Measurements from ENCODE around the gene RPS6KA1.

The RPS6KA1 gene

GRCh38 chr1:26537951-26538352 lies 8.4 kb downstream of the RPS6KA1 start:
- in situ Hi-C loops (cut with HindIII; ENCODE audit: low pct_unique_long_range_greater_than_20kb, low sequenced_read_pairs), result no loop called here
- no peak for TF ChIP-seq JUND (IDR thresholded peaks at IDR 0.05; ENCODE audit: low read depth)
- DNase-seq (ENCODE audit: low read depth in 1 of 2, low spot score in 1 of 2), result peak in 1 of 2 experiments; percentile 54

GRCh38 chr1:26538480-26539412 lies 9.2 kb downstream of the RPS6KA1 start:
- in situ Hi-C loops (cut with HindIII; ENCODE audit: low pct_unique_long_range_greater_than_20kb, low sequenced_read_pairs), result no loop called here
- TF ChIP-seq JUND (IDR thresholded peaks at IDR 0.05; ENCODE audit: low read depth), result no peak
- peak; percentile 25 to 57 for DNase-seq (ENCODE audit: low read depth in 1 of 2, low spot score in 1 of 2)

DNA sequence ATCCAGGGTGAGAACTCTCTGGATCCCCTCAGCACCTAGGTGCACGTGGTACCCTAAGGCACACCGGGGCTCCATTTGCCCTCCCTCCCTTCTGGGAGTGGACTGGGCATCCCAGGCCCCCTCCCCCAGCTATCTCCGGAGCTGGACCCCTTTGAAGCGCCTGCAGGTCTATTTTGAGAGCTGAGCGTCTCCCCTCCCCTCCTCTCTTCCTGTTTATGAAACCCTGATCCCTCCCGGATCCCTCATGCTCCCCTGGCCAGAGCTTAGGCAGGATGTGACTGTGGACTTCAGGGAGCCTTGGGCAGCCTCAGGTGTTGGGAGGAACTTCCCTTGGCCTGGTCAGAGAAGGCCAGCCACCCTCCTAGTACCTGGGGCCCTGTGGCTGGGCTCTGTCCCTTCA lies 10.2 kb downstream of the RPS6KA1 start:
- DNase-seq (ENCODE audit: low read depth in 1 of 2, low spot score in 1 of 2), result no peak
- no peak for TF ChIP-seq JUND (IDR thresholded peaks at IDR 0.05; ENCODE audit: low read depth)
- in situ Hi-C loops (cut with HindIII; ENCODE audit: low pct_unique_long_range_greater_than_20kb, low sequenced_read_pairs), result no loop called here

GRCh38 chr1:26540351-26540750 lies 10.8 kb downstream of the RPS6KA1 start:
- in situ Hi-C loops (cut with HindIII; ENCODE audit: low pct_unique_long_range_greater_than_20kb, low sequenced_read_pairs), result no loop called here
- DNase-seq (ENCODE audit: low read depth in 1 of 2, low spot score in 1 of 2), result no peak
- TF ChIP-seq JUND (IDR thresholded peaks at IDR 0.05; ENCODE audit: low read depth), result no peak

- no peak for DNase-seq (ENCODE audit: low read depth in 1 of 2, low spot score in 1 of 2)
- in situ Hi-C loops (cut with HindIII; ENCODE audit: low pct_unique_long_range_greater_than_20kb, low sequenced_read_pairs), result no loop called here
- no peak for TF ChIP-seq JUND (IDR thresholded peaks at IDR 0.05; ENCODE audit: low read depth)
Observed at GRCh38 chr1:26541431-26541815, 11.9 kb downstream of the RPS6KA1 start.

GRCh38 chr1:26541816-26542711 lies 12.5 kb downstream of the RPS6KA1 start:
- in situ Hi-C loops (cut with HindIII; ENCODE audit: low pct_unique_long_range_greater_than_20kb, low sequenced_read_pairs), result no loop called here
- no peak for TF ChIP-seq JUND (IDR thresholded peaks at IDR 0.05; ENCODE audit: low read depth)
- no peak for DNase-seq (ENCODE audit: low read depth in 1 of 2, low spot score in 1 of 2)

DNA sequence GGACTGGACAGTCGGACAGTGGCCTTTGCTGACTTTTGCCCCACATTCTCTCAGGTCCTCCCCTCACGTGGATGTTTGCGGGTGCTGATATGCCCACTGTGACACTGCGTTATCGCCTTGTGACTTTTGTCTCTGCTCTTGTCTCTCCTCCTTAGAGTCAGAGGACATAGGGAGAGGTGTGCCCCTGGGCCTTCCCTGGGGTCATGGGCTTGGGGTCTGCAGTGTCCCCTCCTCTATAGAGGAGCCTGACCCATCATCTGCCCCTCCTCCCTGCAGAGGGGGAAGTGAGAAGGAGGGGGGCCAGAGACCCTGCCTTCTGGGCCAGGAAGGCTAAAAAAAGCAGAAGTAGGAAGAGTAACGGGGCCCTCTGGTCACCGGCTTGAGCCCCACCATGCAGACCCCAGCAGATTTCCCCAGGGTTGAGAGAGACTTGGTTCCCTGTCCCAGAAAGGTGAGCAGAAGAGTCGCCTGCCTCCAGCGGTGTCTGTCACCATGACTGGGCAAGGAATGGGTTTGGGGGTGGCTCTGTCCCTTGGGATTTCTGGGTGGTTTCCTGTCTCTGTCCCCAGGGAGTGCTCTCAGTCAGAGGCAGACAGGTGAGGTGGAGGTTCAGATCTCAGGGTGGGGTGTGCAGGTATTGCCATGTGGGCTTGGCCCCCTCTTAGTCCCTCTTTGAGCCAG lies 13.3 kb downstream of the RPS6KA1 start:
- in situ Hi-C loops (cut with HindIII; ENCODE audit: low pct_unique_long_range_greater_than_20kb, low sequenced_read_pairs), result no loop called here
- TF ChIP-seq JUND (IDR thresholded peaks at IDR 0.05; ENCODE audit: low read depth), result no peak
- DNase-seq (ENCODE audit: low read depth in 1 of 2, low spot score in 1 of 2), result no peak

DNA sequence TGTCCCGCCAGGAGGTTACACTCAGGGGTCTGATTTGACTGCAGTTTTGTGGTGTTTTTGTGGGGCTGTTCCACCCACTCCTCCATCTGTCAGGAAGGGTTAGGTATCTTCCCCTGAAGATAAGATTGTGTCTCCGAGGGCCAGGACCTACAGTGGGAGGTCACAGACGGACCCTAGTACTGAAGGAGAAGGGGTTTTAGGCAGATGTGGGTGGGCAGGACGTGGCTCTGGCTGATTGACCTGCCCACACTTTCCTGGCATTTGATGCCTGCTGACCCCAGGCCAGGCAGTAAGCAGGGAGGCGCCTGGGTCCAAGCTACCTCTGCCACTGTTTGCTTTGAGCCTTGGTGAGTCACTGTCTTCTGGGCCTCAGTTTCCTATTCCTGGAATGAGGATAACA lies 13.9 kb downstream of the RPS6KA1 start:
- TF ChIP-seq JUND (IDR thresholded peaks at IDR 0.05; ENCODE audit: low read depth), result no peak
- in situ Hi-C loops (cut with HindIII; ENCODE audit: low pct_unique_long_range_greater_than_20kb, low sequenced_read_pairs), result no loop called here
- no peak for DNase-seq (ENCODE audit: low read depth in 1 of 2, low spot score in 1 of 2)

DNA sequence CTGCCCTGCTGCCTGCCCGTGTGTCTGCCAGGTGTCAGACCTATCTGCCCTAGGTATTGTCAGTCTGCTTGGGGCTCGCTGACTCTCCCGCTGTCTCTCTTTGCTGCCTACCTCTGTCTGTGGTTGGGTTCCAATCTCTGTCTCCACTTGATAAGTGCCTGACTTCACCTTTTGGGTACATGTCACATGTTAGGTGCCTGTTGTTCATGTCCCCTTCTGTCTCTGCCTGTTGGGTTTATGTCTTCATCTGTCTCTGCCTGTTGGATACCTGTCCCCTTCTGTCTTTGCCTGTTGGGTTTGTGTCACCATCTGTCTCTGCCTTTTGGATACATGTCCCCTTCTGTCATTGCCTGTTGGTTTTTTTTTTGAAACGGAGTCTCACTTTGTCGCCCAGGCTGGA lies 14.6 kb downstream of the RPS6KA1 start:
- in situ Hi-C loops (cut with HindIII; ENCODE audit: low pct_unique_long_range_greater_than_20kb, low sequenced_read_pairs), result no loop called here
- no peak for DNase-seq (ENCODE audit: low read depth in 1 of 2, low spot score in 1 of 2)
- TF ChIP-seq JUND (IDR thresholded peaks at IDR 0.05; ENCODE audit: low read depth), result no peak

DNA sequence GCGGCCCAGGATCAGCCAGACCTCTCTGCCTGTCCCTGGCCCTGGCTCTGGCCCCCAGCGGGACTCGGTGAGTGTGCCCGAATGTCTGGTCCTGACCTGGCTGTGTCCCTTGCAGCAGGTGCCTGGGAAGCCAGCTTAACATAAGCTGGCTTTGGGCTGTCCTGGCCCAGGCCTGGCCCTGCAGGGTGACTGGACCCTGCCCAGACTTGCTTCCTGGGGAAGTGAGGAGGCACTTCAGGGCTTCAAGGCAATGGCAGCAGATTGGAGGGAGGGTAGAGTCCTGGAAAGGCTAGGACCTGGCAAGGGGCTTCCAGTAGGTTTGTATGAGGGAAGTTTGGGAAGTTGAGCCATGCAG lies 16.4 kb downstream of the RPS6KA1 start:
- no peak for DNase-seq (ENCODE audit: low read depth in 1 of 2, low spot score in 1 of 2)
- no peak for TF ChIP-seq JUND (IDR thresholded peaks at IDR 0.05; ENCODE audit: low read depth)
- in situ Hi-C loops (cut with HindIII; ENCODE audit: low pct_unique_long_range_greater_than_20kb, low sequenced_read_pairs), result no loop called here

DNA sequence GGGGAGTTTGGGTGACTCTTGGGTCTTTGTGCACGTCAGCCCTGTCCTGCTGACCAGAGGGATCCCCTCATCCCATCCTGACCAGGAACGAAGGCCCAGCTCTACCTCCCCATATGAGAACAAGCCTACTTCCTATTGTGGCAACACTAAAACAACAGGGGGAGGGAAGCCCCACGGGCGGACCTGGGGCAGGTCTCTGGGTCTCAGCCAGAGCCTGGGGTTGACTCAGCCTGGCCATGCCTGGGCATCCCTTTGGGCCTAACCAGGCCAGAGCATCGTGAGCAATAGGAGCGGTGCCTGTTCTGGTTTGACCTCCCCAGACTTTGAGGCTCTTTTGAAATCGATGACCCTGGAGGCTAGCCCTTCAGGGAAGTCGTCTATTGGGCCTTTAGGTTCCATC lies 16.8 kb downstream of the RPS6KA1 start:
- no peak for TF ChIP-seq JUND (IDR thresholded peaks at IDR 0.05; ENCODE audit: low read depth)
- in situ Hi-C loops (cut with HindIII; ENCODE audit: low pct_unique_long_range_greater_than_20kb, low sequenced_read_pairs), result no loop called here
- no peak for DNase-seq (ENCODE audit: low read depth in 1 of 2, low spot score in 1 of 2)

DNA sequence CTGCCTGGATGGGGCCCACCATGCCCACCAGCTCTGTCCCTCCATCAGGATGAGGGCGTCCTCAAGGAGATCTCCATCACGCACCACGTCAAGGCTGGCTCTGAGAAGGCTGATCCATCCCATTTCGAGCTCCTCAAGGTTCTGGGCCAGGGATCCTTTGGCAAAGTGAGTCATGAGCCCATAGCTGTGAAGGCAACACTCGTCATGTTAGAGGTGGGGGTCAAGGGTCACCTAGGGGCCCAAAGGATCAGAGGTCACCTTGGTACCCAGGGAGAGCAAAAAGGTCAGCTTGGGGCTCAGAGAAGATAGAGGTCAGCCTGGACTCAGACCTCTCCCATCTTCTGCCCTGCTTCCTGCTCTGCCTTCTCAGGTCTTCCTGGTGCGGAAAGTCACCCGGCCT lies 17.3 kb downstream of the RPS6KA1 start:
- in situ Hi-C loops (cut with HindIII; ENCODE audit: low pct_unique_long_range_greater_than_20kb, low sequenced_read_pairs), result no loop called here
- no peak for DNase-seq (ENCODE audit: low read depth in 1 of 2, low spot score in 1 of 2)
- no peak for TF ChIP-seq JUND (IDR thresholded peaks at IDR 0.05; ENCODE audit: low read depth)
